ENCODE data around the gene KIAA1549. TPM values are rescaled to one million over a fixed set of nuclear protein-coding genes. Genes with fewer than 3 reads are reported as not detected.
"Not testable (repeated sequence)": the region's sequence is repeated elsewhere in the genome, so short reads cannot be mapped to it uniquely, and the experiment has no call there.

KIAA1549 gene
- polyA plus RNA-seq, 4 donors = 10.7 to 17.5 (median 12.8) TPM

DNA sequence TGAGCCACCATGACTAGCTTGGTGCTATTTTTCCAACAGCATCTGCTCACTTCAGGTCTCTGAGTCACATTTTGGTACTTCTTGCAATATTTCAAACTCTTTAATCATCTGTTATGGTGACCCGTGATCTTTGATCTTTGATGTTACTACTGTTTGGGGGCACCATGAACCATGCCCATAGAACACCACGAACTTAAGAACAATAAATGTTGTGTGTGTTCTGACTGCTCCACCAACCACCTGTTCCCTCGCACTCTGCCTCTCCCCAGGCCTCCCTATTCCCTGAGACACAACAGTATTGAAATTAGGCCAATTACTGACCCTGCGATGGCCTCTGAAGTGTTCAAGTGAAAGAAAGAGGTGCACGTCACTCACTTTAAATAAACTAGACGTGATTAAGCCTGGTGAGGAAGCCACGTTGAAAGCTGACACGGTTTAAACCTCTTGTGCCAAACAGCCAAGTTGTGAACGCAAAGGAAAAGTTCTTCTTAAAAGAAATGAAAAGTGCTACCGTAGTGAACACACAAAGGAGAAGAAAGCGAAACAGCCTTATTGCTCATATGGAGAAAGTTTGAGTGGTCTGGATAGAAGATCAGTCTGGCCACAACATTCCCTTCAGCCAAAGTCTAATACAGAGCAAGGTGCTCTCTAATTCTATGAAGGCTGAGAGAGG lies 156.0 kb downstream of the KIAA1549 start:
- no peak for DNase-seq (ENCODE audit: low read depth in 4 of 4, low spot score in 2 of 4)

DNA sequence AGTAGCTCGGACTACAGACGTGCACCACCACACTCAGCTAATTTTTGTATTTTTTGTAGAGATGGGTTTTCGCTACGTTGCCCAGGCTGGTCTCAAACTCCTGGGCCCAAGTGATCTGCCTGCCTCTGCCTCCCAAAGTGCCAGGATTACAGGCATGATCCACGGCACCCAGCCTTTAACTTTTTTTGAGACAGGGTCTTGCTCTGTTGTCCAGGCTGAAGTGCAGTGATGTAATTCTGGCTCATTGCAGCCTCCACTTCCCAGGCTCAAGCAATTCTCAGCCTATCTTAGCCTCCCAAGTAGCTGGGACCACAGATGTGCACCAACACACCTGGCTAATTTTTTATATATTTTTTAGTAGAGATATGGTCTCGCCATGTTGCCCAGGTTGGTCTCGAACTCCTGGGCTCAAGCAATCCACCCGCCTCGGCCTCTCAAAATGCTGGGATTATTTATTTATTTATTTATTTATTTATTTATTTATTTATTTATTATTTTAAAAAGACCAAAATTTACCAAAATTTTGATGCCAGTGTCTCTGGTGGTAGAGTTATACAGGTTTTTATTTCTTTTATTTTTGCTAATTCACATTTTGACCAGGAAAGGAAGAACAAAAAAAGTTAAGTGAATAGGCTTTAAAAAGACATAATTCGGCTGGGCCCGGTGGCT lies 158.2 kb downstream of the KIAA1549 start:
- DNase-seq (ENCODE audit: low read depth in 4 of 4, low spot score in 2 of 4) = no peak

DNA sequence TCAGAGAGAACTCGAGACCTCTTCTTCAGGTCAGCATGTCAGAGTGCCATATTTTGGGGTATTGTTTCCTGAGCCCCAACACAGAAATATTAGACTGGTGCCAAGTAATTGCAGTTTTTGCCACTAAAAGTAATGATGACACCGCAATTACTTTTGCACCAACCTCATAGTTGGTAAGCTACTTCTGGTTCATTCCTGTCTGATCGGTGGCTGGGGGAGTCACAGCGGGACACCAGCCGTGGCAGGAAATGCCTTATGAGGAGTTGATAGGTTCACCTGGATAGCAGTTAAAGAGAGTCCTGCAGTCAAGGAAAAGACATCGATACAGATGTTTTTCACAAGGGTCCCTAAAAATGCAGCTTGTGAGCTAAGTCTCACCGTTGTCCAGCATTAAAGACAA lies 159.3 kb downstream of the KIAA1549 start:
- DNase-seq (ENCODE audit: low read depth in 4 of 4, low spot score in 2 of 4) = no peak

DNA sequence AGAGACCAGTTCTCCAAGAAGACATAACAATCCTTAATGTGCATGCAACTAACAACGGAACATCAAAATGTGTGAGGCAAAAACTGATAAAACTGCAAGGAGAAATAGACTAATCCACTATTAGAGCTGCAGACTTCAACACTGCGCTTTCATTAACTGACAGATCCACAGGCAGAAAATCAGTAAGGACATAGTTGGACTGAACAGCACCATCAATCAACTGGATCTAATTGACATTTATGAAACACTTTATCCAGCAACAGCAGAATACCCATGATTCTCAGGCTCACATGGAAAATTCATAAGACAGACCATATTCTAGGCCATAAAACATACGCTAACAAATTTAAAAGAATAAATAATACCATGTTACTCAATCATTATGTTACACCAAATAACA lies 161.6 kb downstream of the KIAA1549 start:
- DNase-seq (ENCODE audit: low read depth in 4 of 4, low spot score in 2 of 4) = no peak

DNA sequence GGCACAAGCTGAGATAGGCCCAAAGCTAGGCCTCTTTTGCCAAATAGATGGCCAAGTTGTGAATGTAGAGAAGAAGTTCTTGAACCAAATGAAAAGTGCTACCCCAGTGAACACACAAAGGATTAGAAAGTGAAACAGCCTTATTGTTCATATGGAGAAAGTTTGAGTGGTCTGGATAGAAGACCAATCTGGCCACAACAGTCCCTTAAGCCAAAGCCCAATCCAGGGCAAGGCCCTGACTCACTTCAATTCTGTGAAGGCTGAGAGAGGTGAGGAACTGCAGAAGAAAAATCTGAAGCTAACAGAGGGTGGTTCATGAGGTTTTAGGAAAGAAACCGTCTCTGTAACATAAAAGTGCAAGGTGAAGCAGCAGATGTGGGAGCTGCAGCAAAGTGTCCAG lies 164.5 kb downstream of the KIAA1549 start:
- DNase-seq (ENCODE audit: low read depth in 4 of 4, low spot score in 2 of 4) = no peak

DNA sequence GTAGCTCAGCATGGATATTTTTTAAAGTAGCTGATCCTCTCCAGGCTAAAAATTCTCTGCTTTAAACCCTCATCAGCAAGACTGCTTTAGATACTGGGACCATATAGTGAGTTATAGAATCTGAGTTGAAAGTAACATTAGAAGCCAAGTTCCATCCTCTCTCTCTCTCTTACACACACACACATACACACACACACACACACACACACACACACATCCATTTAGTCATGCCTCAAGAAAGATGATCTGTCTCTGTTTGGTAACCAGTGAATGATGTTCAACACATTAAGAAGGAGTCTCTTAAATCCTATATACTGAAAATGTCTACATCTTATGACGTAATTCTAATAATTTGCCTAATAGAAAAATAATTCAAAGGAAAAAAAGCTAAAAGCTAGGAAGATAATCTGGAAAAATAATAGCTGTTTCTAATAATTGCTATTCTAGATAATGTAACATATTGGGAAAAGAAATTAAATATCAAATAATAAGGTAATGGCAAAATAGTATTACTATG lies 166.3 kb downstream of the KIAA1549 start:
- DNase-seq (ENCODE audit: low read depth in 4 of 4, low spot score in 2 of 4) = no peak

DNA sequence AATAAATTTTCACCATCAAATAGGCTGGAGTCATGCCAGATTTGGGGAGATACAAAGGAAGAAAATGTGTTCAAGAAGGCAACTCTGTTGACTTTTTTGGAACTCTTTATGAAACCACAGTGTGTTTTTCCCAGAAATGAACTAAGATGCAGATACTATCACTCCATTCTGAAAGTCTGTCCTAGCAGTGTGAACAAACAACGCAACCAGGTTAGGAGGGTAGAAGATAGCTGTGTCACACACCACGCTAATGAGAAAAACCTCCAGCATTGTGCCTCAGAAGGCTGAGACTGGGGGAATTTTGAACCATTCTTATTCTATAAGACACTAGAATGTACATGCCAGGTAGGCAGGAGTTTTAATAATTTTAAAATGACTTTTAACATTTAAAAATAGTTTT lies 167.2 kb downstream of the KIAA1549 start:
- DNase-seq (ENCODE audit: low read depth in 4 of 4, low spot score in 2 of 4) = no peak

DNA sequence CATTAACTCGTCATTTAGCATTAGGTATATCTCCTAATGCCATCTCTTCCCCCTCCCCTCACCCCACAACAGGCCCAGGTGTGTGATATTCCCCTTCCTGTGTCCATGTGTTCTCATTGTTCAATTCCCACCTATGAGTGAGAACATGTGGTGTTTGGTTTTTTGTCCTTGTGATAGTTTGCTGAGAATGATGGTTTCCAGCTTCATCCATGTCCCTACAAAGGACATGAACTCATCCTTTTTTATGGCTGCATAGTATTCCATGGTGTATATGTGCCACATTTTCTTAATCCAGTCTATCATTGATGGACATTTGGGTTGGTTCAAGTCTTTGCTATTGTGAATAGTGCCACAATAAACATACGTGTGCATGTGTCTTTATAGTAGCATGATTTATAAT lies 169.9 kb downstream of the KIAA1549 start:
- DNase-seq (ENCODE audit: low read depth in 4 of 4, low spot score in 2 of 4) = not testable (repeated sequence)

DNA sequence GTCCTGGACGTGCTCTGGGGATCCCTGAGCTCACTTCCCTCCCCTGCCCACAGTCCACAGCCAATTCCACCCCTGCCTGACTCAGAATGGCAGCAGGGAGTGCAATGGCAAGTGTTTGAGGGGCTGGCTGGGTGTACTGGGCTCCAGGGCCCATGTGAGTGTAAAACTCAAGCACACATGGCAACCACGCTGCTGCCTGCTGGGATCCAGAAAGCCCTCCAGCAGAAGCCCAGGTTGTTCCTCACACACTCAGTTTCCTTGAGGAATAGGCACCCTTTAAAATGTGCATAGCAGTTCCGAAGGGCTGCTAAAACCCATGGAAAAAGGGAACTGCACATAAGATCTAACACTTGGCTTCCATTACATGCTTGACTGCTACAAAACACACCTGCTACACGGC lies 171.8 kb downstream of the KIAA1549 start:
- no peak for DNase-seq (ENCODE audit: low read depth in 4 of 4, low spot score in 2 of 4)

DNA sequence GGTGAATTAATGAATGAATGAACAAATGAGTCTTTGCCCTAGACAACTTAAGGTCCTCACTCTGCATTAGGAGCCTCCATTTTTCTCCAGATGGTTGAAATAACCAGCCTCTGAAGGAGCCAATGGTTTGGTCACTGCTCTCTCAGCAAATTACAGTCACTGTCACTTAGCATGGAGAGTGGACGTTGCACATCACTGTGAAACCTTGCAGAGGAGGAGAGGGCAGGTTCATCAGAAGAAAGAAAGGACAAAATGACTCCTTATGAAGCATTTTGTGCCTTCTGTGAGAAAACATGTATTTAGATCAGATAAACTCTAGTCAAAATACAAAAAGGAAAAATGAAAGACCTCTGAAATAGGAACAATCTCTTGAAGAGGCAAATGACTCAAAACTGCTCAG lies 176.6 kb downstream of the KIAA1549 start:
- DNase-seq (ENCODE audit: low read depth in 4 of 4, low spot score in 2 of 4) = no peak

DNA sequence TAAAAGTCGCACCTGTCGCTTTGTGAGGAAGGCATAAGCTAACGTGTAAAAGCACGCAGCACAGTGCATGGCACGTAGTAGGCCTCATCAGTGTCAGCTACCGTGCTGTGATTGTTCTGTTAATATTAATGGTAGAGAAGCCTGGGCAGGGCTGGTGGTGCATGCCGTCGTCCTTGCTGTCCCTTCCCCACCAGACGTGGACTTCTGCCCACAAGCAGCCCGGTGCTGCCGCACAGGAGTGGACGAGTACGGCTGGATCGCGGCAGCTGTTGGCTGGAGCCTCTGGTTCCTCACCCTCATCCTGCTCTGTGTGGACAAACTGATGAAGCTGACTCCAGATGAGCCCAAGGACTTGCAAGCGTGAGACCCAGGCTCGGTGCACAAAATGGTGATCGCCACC lies 178.5 kb downstream of the KIAA1549 start:
- DNase-seq (ENCODE audit: low read depth in 4 of 4, low spot score in 2 of 4) = no peak

DNA sequence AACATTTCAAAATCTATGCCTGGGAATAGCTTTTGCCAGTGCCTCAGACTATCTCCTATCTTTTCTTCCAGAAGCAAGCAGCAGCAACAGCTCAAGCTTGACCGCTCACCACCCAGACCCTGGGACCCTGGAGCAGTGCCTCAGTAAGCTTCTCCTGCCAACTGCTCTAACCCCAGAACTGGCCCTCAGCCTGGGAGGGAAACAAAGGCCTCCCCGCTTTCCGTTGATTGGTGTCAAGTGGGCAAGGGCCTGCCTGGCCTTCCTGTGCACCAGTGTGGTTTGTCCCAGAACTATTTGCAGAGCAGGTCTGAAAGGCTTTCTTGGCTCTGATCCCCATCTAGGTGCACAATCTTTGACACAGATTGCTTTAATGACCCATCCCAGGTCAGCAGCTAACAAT lies 179.9 kb downstream of the KIAA1549 start:
- DNase-seq (ENCODE audit: low read depth in 4 of 4, low spot score in 2 of 4) = no peak

DNA sequence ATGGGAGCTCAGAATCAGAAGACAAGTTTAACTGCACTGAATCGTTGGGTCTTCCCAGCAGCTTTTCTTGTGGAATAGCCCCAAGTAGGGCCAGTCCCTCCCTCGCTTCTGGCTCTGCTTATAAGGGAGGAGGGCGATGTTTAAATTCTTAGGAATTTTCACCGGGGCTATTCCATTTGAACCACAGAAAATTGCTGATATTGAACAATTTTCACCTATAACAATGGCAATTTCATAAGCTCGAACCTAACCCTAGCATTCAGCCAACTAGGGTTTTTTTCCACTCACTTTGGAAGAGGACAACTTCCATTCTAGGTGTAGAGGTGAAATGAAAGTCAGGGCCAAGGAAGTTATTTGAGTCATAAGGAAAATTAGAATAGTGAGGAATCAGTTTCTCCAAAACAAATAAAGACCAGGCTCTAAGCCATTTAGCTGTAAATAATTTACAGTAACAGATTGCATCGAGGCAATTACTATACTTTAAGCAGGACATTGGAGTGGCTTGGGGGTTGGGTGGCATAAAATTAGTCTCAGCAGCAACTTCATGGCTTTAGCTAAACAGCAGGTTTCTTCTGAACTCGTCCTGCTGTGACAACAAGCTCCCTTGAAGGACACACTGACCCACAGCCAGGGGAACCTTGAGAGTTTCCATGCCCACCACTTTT lies 181.7 kb downstream of the KIAA1549 start:
- DNase-seq (ENCODE audit: low read depth in 4 of 4, low spot score in 2 of 4) = peak in 2 of 4 donors; percentile 8 to 32

DNA sequence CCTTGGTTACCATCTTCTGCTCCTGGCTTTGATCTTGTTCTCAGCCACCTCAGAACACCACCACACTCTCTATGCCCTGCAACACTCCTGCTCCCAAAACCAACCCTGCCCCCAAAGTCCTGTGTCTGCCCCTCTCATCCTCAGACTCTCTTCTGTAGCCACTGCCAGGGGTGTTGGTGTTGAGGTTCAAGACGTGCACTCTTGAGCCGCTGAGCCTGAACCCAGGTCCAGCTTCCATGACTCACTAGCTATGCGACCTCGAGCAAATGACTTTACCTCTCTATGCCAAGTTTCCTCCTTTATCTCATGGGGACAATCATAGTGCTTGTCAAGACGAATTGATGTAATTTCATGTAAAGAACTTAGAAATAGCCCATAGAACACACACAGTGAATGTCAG lies 182.4 kb downstream of the KIAA1549 start:
- no peak for DNase-seq (ENCODE audit: low read depth in 4 of 4, low spot score in 2 of 4)

DNA sequence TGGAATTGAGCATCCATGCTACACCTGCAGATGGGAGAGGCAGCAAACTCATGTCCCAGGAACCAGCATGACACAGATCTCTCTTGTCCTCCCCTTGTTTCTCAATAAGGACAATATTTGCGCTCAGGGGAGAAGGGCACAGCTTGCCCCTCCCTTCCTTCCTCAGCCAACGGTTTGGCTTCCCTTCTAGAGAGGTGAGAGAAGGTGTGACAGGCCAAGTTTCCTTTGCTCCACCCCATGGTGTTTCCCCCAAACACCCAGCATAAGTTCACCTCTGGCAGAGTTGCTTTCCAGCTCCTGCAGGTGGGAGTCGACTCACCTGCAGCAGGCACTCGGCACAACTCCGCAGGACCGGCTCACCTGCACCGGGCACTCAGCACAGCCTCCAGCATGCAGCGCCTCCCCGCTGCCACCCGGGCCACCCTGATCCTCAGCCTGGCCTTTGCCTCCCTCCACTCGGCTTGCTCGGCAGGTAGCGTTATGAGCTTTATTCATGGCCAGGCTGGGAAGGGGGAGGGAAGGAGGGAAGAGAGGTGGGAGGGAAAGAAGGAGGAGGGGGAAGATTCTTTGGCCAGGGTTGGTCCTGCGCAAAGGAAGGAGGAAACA lies 183.4 kb downstream of the KIAA1549 start, which contains the start of the genes ATP6V0A4 and TMEM213:
TSS of gene ATP6V0A4 (minus strand) at position 482 of the 606 bp plus-strand sequence. CDS start 26,949 bp downstream, outside the sequence.
TSS of gene TMEM213 (plus strand) at position 280 of the 606 bp plus-strand sequence. CDS start at position 391, 111 bp downstream.
- peak in 2 of 4 donors; percentile 4 to 19 for DNase-seq (ENCODE audit: low read depth in 4 of 4, low spot score in 2 of 4)

DNA sequence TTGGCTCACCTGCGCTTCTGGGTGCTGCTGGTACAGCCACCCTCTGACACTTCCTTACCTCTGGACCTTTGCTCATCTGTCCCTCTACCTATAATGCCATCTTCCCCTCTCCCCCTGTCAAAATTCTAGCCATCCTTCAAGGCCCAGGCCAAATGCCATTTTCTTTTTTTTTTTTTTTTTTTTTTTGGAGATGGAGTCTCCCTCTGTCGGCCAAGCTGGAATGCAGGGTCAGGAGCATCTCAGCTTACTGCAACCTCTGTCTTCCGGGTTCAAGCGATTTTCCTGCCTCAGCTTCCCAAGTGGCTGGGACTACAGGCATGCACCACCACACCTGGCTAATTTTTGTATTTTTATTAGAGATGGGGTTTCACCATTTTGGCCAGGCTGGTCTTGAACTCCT lies 184.1 kb downstream of the KIAA1549 start:
- not testable (repeated sequence) for DNase-seq (ENCODE audit: low read depth in 4 of 4, low spot score in 2 of 4)

DNA sequence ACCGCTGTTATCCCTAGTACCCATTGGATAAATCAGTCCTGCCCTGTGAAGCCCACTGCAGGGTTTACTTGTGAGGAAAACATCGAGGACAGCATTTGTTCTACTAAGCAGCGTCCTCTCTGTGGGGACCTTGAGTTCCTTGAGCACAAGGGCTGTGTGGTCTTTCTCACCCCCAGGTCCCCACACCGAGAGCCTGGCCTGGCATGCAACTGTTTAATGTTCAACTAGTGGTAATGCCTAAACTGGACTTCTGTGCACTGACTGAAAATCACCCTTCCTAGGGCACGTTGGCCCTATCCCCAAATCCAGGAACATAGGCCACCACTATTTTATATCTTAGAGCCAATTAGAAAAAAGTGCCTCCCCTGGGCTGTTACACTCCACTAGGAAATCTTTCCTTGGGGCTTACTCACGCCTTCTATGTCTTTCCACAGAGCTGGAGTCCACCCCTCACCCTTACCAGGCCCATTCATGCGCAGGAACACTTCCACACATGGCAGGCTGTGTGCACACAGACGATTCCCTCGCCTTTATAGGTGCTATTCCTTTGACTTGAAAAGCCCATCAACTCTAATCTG lies 185.1 kb downstream of the KIAA1549 start:
- no peak for DNase-seq (ENCODE audit: low read depth in 4 of 4, low spot score in 2 of 4)

DNA sequence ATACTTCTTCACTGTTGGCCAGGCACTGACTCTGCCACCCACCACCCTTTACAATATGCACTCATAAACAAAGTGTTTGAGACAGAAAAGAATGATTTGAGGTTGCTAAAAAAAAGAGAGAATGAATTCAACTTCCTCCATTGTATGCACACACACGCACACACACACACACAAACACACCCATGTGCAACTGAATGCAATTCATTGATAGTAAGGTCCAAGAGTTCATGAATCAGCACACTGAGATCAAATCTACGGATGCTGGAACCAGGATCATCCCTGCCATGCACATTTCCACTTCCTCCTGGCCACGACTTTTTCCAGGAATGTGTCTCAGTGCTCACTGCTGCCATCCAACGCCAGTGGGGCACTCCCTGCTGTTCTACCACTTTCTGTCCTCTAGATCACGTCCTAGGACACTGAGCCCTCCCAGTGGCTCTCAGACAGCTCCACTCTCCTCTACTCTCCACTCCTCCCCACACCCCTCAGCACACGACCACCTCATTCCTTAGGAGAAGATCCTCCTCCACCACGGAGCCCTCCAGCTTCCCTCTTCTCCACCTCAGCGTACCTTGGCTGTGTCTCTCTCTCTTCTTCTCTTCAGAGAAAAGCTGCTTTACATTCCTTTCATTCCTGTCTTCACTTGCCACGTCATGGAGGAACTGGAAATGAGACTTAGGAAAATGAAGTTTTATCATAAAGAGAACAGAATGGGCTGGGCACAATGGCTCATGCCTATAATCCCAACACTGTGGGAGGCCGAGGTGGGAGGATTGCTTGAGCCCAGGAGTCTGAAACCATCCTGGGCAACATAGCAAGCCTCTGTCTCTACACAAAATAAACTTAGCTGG lies 195.4 kb downstream of the KIAA1549 start:
- DNase-seq (ENCODE audit: low read depth in 4 of 4, low spot score in 2 of 4) = no peak

DNA sequence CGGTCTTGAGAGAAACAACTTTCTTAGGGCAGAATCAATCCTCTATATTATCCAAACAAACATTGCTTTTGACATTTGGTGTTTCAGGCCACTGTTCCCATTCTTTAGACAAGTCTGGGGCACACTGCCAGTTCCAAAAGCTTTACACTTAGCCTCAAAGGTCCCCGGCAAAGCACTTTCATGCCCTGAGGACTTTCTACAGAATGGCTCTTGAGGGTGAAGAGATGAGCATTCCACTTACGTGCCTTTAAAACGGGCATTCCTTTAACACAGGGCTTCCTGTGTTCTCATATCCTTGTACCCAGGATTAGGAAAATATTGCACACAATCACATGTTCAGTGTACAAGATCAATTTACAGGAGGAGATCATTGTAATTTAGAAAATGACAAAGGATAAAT lies 196.5 kb downstream of the KIAA1549 start:
- DNase-seq (ENCODE audit: low read depth in 4 of 4, low spot score in 2 of 4) = no peak

Measured in left renal cortex interstitium (tissue), 4 donors.